OCI-LY3 (cell line): ENCODE results near the gene TSPO.

Experiments
- H2AFZ ChIP-seq: fragments of 200-600, 300-600 bp; shearing (Covaris generic); 2 replicates; pipeline ENCODE4 v1.6.0; 2014; ENCODE audit warnings: antibody characterized with exemption, low read depth, low read length
- H3K27ac ChIP-seq: fragments of 200-600, 300-600 bp; sonication (generic); 2 replicates; pipeline ENCODE4 v1.5.1; 2014; ENCODE audit warnings: mild to moderate bottlenecking, low read length, moderate library complexity, mixed read lengths
- H3K27me3 ChIP-seq: fragments of 200-600, 300-600 bp; sonication (generic); 2 replicates; pipeline ENCODE4 v1.6.1; 2014; ENCODE audit warnings: low read depth, low read length, mixed read lengths
- H3K36me3 ChIP-seq: fragments of 200-600, 300-600 bp; sonication (generic); replicated peaks from 2 replicates; pipeline ENCODE3; 2014; ENCODE audit warnings: low read depth, low read length, mixed read lengths
- H3K4me1 ChIP-seq: fragments of 300-600, 200-600 bp; sonication (generic); 2 replicates; pipeline ENCODE4 v1.6.1; 2014; ENCODE audit warnings: low read length, mixed read lengths
- H3K4me2 ChIP-seq: fragments of 200-600, 300-600 bp; sonication (generic); 2 replicates; pipeline ENCODE4 v1.6.1; 2014; ENCODE audit warnings: low read length, mixed read lengths
- H3K4me3 ChIP-seq: fragments of 300-600, 200-600 bp; sonication (generic); 2 replicates; pipeline ENCODE4 v1.5.1; 2014; ENCODE audit warnings: antibody characterized with exemption, mild to moderate bottlenecking, low read length, moderate library complexity
- H3K79me2 ChIP-seq: fragments of 300-600, 200-600 bp; shearing (Covaris generic); 2 replicates; pipeline ENCODE4 v1.6.1; 2014; ENCODE audit warnings: mild to moderate bottlenecking, low read length, mixed read lengths
- H3K9ac ChIP-seq: fragments of 300-600, 200-600 bp; shearing (Covaris generic); 2 replicates; pipeline ENCODE4 v1.6.0; 2014; ENCODE audit warnings: mild to moderate bottlenecking, low read length, moderate library complexity
- H3K9me3 ChIP-seq: fragments of 200-600, 300-600 bp; shearing (Covaris generic); 2 replicates; pipeline ENCODE4 v1.6.1; 2014; ENCODE audit warnings: low read length, mixed read lengths; ENCODE audit not compliant: insufficient read depth
- H4K20me1 ChIP-seq: fragments of 200-600, 300-600 bp; sonication (generic); 2 replicates; pipeline ENCODE4 v1.6.1; 2016; ENCODE audit warnings: low read length, mixed read lengths; ENCODE audit not compliant: insufficient read depth
- CTCF ChIP-seq: fragments of 200-600, 300-600 bp; sonication (generic); IDR thresholded peaks from 2 replicates; pipeline ENCODE4 v1.5.1; 2014; ENCODE audit warnings: antibody characterized with exemption, low read length, low read depth
- EZH2phosphoT487 ChIP-seq: fragments of 200-600 bp; shearing (Covaris generic); IDR thresholded peaks from 2 replicates; pipeline ENCODE4 v1.6.1; 2018; ENCODE audit warnings: antibody characterized with exemption, mixed run types, low read depth

TSPO gene

GRCh38 chr22:43171019-43171491, 19.7 kb downstream of the TSPO start:
- no peaks in the 10 kb centered on the region for H3K27me3 ChIP-seq
- H4K20me1 ChIP-seq = no peaks in the 10 kb centered on the region
- no peaks in the 10 kb centered on the region for H3K9me3 ChIP-seq
- H3K4me2 ChIP-seq = no peak overlapping the region
- H3K9ac ChIP-seq = no peak overlapping the region
- no peaks in the 10 kb centered on the region for H3K79me2 ChIP-seq
- no peak overlapping the region for H3K4me3 ChIP-seq
- H3K27ac ChIP-seq = no peak overlapping the region
- no peaks in the 10 kb centered on the region for H3K4me1 ChIP-seq
- no peak overlapping the region for H2AFZ ChIP-seq
- H3K36me3 ChIP-seq = peaks cover 57% of the 10 kb centered on the region
- no peak for TF ChIP-seq CTCF
- TF ChIP-seq EZH2phosphoT487 = no peak

GRCh38 chr22:43171607-43172006, 20.2 kb downstream of the TSPO start:
- Histone ChIP-seq H2AFZ (no peak overlapping the region), H3K27me3 (no peaks in the 10 kb centered on the region), H3K4me2 (no peak overlapping the region), H3K79me2 (no peaks in the 10 kb centered on the region), H3K9me3 (no peaks in the 10 kb centered on the region), H3K9ac (no peak overlapping the region), H3K27ac (no peak overlapping the region), H3K4me1 (no peaks in the 10 kb centered on the region), H3K4me3 (no peak overlapping the region), H4K20me1 (no peaks in the 10 kb centered on the region), H3K36me3 (peaks cover 58% of the 10 kb centered on the region)
- TF ChIP-seq CTCF (no peak), EZH2phosphoT487 (no peak)

- no peaks in the 10 kb centered on the region for H3K79me2 ChIP-seq
- no peak overlapping the region for H3K4me2 ChIP-seq
- no peak overlapping the region for H3K4me3 ChIP-seq
- no peaks in the 10 kb centered on the region for H4K20me1 ChIP-seq
- peaks cover 61% of the 10 kb centered on the region for H3K36me3 ChIP-seq
- TF ChIP-seq EZH2phosphoT487 = no peak
- TF ChIP-seq CTCF = no peak
- no peaks in the 10 kb centered on the region for H3K9me3 ChIP-seq
- H2AFZ ChIP-seq = no peak overlapping the region
- H3K4me1 ChIP-seq = no peaks in the 10 kb centered on the region
- H3K9ac ChIP-seq = no peak overlapping the region
- H3K27ac ChIP-seq = no peak overlapping the region
- H3K27me3 ChIP-seq = no peaks in the 10 kb centered on the region
Measured at GRCh38 chr22:43172191-43172590, 20.8 kb downstream of the TSPO start.

GRCh38 chr22:43173566-43173965, 22.2 kb downstream of the TSPO start:
- no peak overlapping the region for H2AFZ ChIP-seq
- no peak overlapping the region for H3K4me2 ChIP-seq
- no peaks in the 10 kb centered on the region for H3K27me3 ChIP-seq
- H3K4me3 ChIP-seq = no peak overlapping the region
- H4K20me1 ChIP-seq = no peaks in the 10 kb centered on the region
- peaks cover 69% of the 10 kb centered on the region for H3K36me3 ChIP-seq
- H3K27ac ChIP-seq = no peak overlapping the region
- no peaks in the 10 kb centered on the region for H3K4me1 ChIP-seq
- no peak for TF ChIP-seq CTCF
- TF ChIP-seq EZH2phosphoT487 = no peak
- H3K9ac ChIP-seq = no peak overlapping the region
- no peaks in the 10 kb centered on the region for H3K9me3 ChIP-seq
- no peaks in the 10 kb centered on the region for H3K79me2 ChIP-seq
